H9 (cell line): ENCODE measurements around the gene EDN3. TPM values are rescaled to one million over a fixed set of nuclear protein-coding genes. Genes with fewer than 3 reads are reported as not detected.

ENCODE experiments used
- DNase-seq: peaks from one replicate; pipeline ENCODE4 v3.0.0-alpha.2; 2017
- H2AFZ ChIP-seq: one replicate; pipeline ENCODE4 v1.6.1; 2013; ENCODE audit warnings: mild to moderate bottlenecking, low read length, control low read depth, moderate library complexity
- H2AK5ac ChIP-seq: 2 replicates; pipeline ENCODE4 v1.6.1; 2013; ENCODE audit warnings: low read length, control low read depth, mixed read lengths; ENCODE audit not compliant: insufficient read length
- H2BK120ac ChIP-seq: one replicate; pipeline ENCODE4 v1.6.1; 2013; ENCODE audit warnings: low read depth, mild to moderate bottlenecking, low read length, control low read depth, inconsistent platforms; ENCODE audit not compliant: poor library complexity, severe bottlenecking
- H2BK12ac ChIP-seq: 2 replicates; pipeline ENCODE4 v1.6.1; 2013; ENCODE audit warnings: low read length, control low read depth, mixed read lengths, low read depth; ENCODE audit not compliant: insufficient read length
- H2BK15ac ChIP-seq: 2 replicates; pipeline ENCODE4 v1.6.1; 2013; ENCODE audit warnings: low read depth, low read length, control low read depth
- H2BK20ac ChIP-seq: one replicate; pipeline ENCODE4 v1.6.1; 2013; ENCODE audit warnings: low read depth, mild to moderate bottlenecking, low read length, control low read depth, inconsistent platforms; ENCODE audit not compliant: poor library complexity, severe bottlenecking
- H2BK5ac ChIP-seq: 2 replicates; pipeline ENCODE4 v1.6.1; 2013; ENCODE audit warnings: low read length, control low read depth, mixed read lengths; ENCODE audit not compliant: insufficient read length
- H3K14ac ChIP-seq: 2 replicates; pipeline ENCODE4 v1.6.1; 2013; ENCODE audit warnings: low read length, control low read depth; ENCODE audit not compliant: insufficient read depth
- H3K18ac ChIP-seq: 2 replicates; pipeline ENCODE4 v1.6.1; 2013; ENCODE audit warnings: low read depth, mild to moderate bottlenecking, mixed read lengths, low read length, control low read depth; ENCODE audit not compliant: insufficient read length
- H3K23ac ChIP-seq: 2 replicates; pipeline ENCODE4 v1.6.1; 2013; ENCODE audit warnings: low read length, control low read depth, mixed read lengths, low read depth; ENCODE audit not compliant: insufficient read length
- H3K23me2 ChIP-seq: 2 replicates; pipeline ENCODE4 v1.6.1; 2013; ENCODE audit warnings: low read depth, mild to moderate bottlenecking, mixed read lengths, low read length, control low read depth; ENCODE audit not compliant: insufficient read length, poor library complexity, severe bottlenecking
- H3K27ac ChIP-seq: 2 replicates; pipeline ENCODE4 v1.5.1; 2013; ENCODE audit warnings: low read length, control low read depth, mixed read lengths, low read depth; ENCODE audit not compliant: insufficient read length
- H3K27me3 ChIP-seq: 2 replicates; pipeline ENCODE4 v1.6.1; 2013; ENCODE audit warnings: low read length, control low read depth, inconsistent platforms; ENCODE audit not compliant: insufficient read depth
- H3K4ac ChIP-seq: 2 replicates; pipeline ENCODE4 v1.6.1; 2013; ENCODE audit warnings: low read depth, mild to moderate bottlenecking, control low read depth, inconsistent platforms, low read length, moderate library complexity
- H3K4me1 ChIP-seq: 2 replicates; pipeline ENCODE4 v1.6.1; 2013; ENCODE audit warnings: low read length, control low read depth, inconsistent platforms; ENCODE audit not compliant: insufficient read depth
- H3K4me2 ChIP-seq: 2 replicates; pipeline ENCODE4 v1.6.1; 2013; ENCODE audit warnings: low read length, control low read depth, mixed read lengths; ENCODE audit not compliant: insufficient read length, insufficient read depth
- H3K56ac ChIP-seq: 2 replicates; pipeline ENCODE4 v1.6.1; 2013; ENCODE audit warnings: low read depth, mild to moderate bottlenecking, mixed read lengths, low read length, control low read depth; ENCODE audit not compliant: insufficient read length
- H3K79me1 ChIP-seq: 2 replicates; pipeline ENCODE4 v1.6.1; 2013; ENCODE audit warnings: low read depth, mild to moderate bottlenecking, moderate library complexity, low read length, control low read depth, inconsistent platforms; ENCODE audit not compliant: insufficient read depth, poor library complexity, severe bottlenecking
- H3K79me2 ChIP-seq: 2 replicates; pipeline ENCODE4 v1.6.1; 2013; ENCODE audit warnings: low read length, control low read depth, inconsistent platforms; ENCODE audit not compliant: insufficient read depth
- H3K9ac ChIP-seq: 2 replicates; pipeline ENCODE4 v1.6.1; 2013; ENCODE audit warnings: low read length, control low read depth, mixed read lengths; ENCODE audit not compliant: insufficient read length; ENCODE audit errors: extremely low read depth
- H3K9me3 ChIP-seq: one replicate; pipeline ENCODE4 v1.6.1; 2013; ENCODE audit warnings: low read depth, low read length, inconsistent platforms; ENCODE audit not compliant: control insufficient read depth
- H3T11ph ChIP-seq: one replicate; pipeline ENCODE4 v1.6.1; 2013; ENCODE audit warnings: mild to moderate bottlenecking, low read length, control low read depth, inconsistent platforms
- H4K20me1 ChIP-seq: one replicate; pipeline ENCODE4 v1.6.1; 2013; ENCODE audit not compliant: control insufficient read depth, insufficient read length, insufficient read depth
- H4K5ac ChIP-seq: 2 replicates; pipeline ENCODE4 v1.6.1; 2013; ENCODE audit warnings: low read depth, mild to moderate bottlenecking, mixed read lengths, low read length, control low read depth; ENCODE audit not compliant: insufficient read length
- H4K8ac ChIP-seq: replicated peaks from 2 replicates; pipeline ENCODE4 v1.6.1; 2013; ENCODE audit warnings: low read length, control low read depth, mixed read lengths, low read depth; ENCODE audit not compliant: insufficient read length
- H4K91ac ChIP-seq: 2 replicates; pipeline ENCODE4 v1.6.1; 2013; ENCODE audit warnings: low read depth, mild to moderate bottlenecking, moderate library complexity, mixed read lengths, low read length, control low read depth; ENCODE audit not compliant: insufficient read length
- H3K27ac Mint-ChIP-seq, 3 experiments: 2 replicates in 2 of 3; 3 replicates in 1 of 3; pipeline ENCODE4 v1.8.0; 2020 to 2021; ENCODE audit warnings: mixed read lengths in 3 of 3, mild to moderate bottlenecking in 1 of 3, moderate library complexity in 1 of 3
- H3K27me3 Mint-ChIP-seq: 2 replicates; pipeline ENCODE4 v1.8.0; 2021; ENCODE audit warnings: low read depth, mild to moderate bottlenecking, moderate library complexity, mixed read lengths
- H3K36me3 Mint-ChIP-seq, 3 experiments: 2 replicates in 2 of 3; 3 replicates in 1 of 3; pipeline ENCODE4 v1.8.0; 2020 to 2021; ENCODE audit warnings: low read depth in 3 of 3, mixed read lengths in 3 of 3; ENCODE audit not compliant: insufficient read depth in 1 of 3
- H3K4me1 Mint-ChIP-seq, 2 experiments: 2 replicates each; pipeline ENCODE4 v1.8.0; 2020; ENCODE audit warnings: mixed read lengths in 2 of 2
- H3K4me3 Mint-ChIP-seq, 2 experiments: 2 replicates in 1 of 2; 3 replicates in 1 of 2; pipeline ENCODE4 v1.8.0; 2020 to 2021; ENCODE audit warnings: mild to moderate bottlenecking in 2 of 2, mixed read lengths in 2 of 2, moderate library complexity in 1 of 2
- H3K9me3 Mint-ChIP-seq, 2 experiments: 2 replicates in 1 of 2; 3 replicates in 1 of 2; pipeline ENCODE4 v1.8.0; 2020; ENCODE audit warnings: mild to moderate bottlenecking in 2 of 2, mixed read lengths in 2 of 2, moderate library complexity in 1 of 2
- CTCF ChIP-seq: fragments of 200-600 bp; sonication (generic); conservative IDR thresholded peaks from 3 replicates; pipeline ENCODE4 v1.8.0; 2021; ENCODE audit warnings: antibody characterized with exemption, mild to moderate bottlenecking
- WGBS: extraction: QIAGEN DNeasy Blood & Tissue Kit; methylation state at CpG from one replicate; pipeline ENCODE4 v1.1.7; 2013; ENCODE audit warnings: missing lambda C conversion rate, low lambda C conversion rate, mixed read lengths; ENCODE audit not compliant: insufficient read length; ENCODE audit errors: extremely low coverage; 5-methylcytosine and 5-hydroxymethylcytosine counted together
- total RNA-seq: library from RNA; stranded (reverse); gene quantifications from 2 replicates; pipeline ENCODE4 v1.2.1, GENCODE V29; 2021

EDN3 gene
- total RNA-seq, 1 experiment from 2014 or later: 0.20 TPM

DNA sequence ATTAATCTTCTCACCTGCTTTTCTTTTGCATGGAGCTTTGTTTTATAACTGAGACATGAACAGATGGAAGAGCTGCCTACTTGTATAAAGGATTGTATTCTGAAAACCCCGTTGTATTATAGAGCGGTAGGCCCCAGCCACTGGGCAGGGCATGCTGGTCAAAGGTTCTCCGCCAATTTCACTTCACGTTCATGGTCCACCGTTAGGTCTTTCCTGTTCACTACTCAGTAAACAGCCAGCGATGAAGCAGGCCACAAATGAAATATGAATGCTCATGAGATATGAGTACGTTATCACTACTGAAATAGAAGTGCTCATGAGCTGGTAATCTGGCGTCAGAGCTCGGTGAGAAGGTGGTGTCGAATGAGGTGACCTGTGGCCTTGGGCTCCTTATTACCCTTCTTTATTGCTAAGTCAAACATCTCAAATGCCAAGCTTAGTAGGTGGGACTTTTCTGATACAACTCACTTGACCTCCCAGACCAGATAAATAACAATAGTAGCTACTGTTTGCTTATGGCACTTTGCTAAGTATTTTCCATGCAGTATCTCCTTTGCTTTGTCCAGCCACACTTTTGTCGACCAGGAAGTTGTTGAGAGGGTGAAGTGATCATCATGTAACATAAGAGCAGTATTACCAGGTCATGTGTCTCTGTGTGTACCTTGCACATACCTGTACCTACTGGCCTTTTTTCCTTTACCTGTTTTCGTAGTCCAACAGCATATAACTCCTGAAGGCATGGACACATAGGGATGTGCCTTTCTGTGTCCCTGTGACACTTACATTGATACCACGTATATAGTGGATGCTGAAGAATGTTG lies 16.7 kb downstream of the EDN3 start:
- Histone ChIP-seq H3K4ac (no peak overlapping the region), H2BK15ac (no peak overlapping the region), H3K79me1 (no peaks in the 10 kb centered on the region), H2AFZ (no peak overlapping the region), H3K4me2 (no peak overlapping the region), H4K8ac (no peak overlapping the region), H3K27me3 (no peaks in the 10 kb centered on the region), H4K91ac (no peak overlapping the region), H3K23ac (no peak overlapping the region), H3K14ac (no peak overlapping the region), H3K4me1 (no peaks in the 10 kb centered on the region), H4K20me1 (no peaks in the 10 kb centered on the region), H3K9ac (no peak overlapping the region), H2BK12ac (no peak overlapping the region), H3K18ac (no peak overlapping the region), H3T11ph (no peak overlapping the region), H4K5ac (no peak overlapping the region), H3K79me2 (no peaks in the 10 kb centered on the region), H3K27ac (no peak overlapping the region), H3K9me3 (no peaks in the 10 kb centered on the region), H2AK5ac (no peak overlapping the region), H2BK5ac (no peak overlapping the region), H3K23me2 (no peaks in the 10 kb centered on the region), H3K56ac (no peak overlapping the region), H2BK20ac (no peak overlapping the region), H2BK120ac (no peak overlapping the region)
- H3K36me3 Mint-ChIP-seq: no peaks in the 10 kb centered on the region; a peak in 1 of 7 replicates
- TF ChIP-seq CTCF: no peak
- WGBS: no CpG with 5 or more reads among the region's 13 CpGs
- peaks cover 19% of the 10 kb centered on the region for H3K27me3 Mint-ChIP-seq
- no peaks in the 10 kb centered on the region for H3K9me3 Mint-ChIP-seq
- H3K4me1 Mint-ChIP-seq: peaks cover 7% of the 10 kb centered on the region in 2 experiments
- DNase-seq: no peak
- H3K27ac Mint-ChIP-seq: no peak overlapping the region
- no peak overlapping the region for H3K4me3 Mint-ChIP-seq
